ENCODE results near the gene PTPN14. TPM values are rescaled to one million over a fixed set of nuclear protein-coding genes. Genes with fewer than 3 reads are reported as not detected.

PTPN14 gene
- polyA plus RNA-seq, 3 donors: 2.0 to 8.8 (median 7.3) TPM

GRCh38 chr1:214321705-214322453 lies 229.5 kb downstream of the PTPN14 start:
- 74 to 87% (median 85%) methylated on average over 5 of the region's 5 CpGs for whole genome bisulfite sequencing, 3 donors
- H3K27ac ChIP-seq (ENCODE audit: low read depth, low read length): no peak overlapping the region

GRCh38 chr1:214319938-214320337 lies 231.5 kb downstream of the PTPN14 start:
- no peak overlapping the region for H3K27ac ChIP-seq (ENCODE audit: low read depth, low read length)
- WGBS, 3 donors: 73 to 96% (median 81%) methylated on average over 5 of the region's 5 CpGs

GRCh38 chr1:214318956-214319736 lies 232.3 kb downstream of the PTPN14 start:
- WGBS, 3 donors: 75 to 80% (median 77%) methylated on average over 10 of the region's 10 CpGs

DNA sequence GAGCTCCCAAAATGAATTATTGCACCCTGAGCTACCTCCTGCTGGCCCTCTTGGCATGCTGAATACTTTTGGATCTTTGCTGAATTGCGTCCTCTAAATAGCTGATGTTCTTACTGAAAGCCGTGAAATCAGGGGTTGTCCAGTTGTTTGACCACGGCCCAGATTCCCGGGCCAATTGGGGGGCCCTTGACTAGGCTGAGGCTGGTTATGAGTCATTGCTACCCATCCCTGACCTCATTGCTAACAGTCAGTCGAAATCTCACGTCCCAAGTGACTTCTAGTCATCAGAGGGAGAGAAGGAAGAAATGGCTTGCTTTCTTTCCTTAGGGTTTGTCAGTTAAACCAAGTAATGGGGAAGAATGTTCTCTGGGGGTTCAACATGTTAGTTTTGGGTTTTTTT lies 233.0 kb downstream of the PTPN14 start:
- H3K27ac ChIP-seq (ENCODE audit: low read depth, low read length): no peak overlapping the region
- 54 to 68% (median 55%) methylated on average over 6 of the region's 6 CpGs for WGBS, 3 donors

More at GRCh38 chr1:214318956-214319736, 232.3 kb downstream of the PTPN14 start:
- H3K27ac ChIP-seq (ENCODE audit: low read depth, low read length): no peak overlapping the region

- 80 to 90% (median 82%) methylated on average over 5 of the region's 5 CpGs for WGBS, 3 donors
- H3K27ac ChIP-seq (ENCODE audit: low read depth, low read length): no peak overlapping the region
Measured at GRCh38 chr1:214317734-214318133, 233.7 kb downstream of the PTPN14 start.

DNA sequence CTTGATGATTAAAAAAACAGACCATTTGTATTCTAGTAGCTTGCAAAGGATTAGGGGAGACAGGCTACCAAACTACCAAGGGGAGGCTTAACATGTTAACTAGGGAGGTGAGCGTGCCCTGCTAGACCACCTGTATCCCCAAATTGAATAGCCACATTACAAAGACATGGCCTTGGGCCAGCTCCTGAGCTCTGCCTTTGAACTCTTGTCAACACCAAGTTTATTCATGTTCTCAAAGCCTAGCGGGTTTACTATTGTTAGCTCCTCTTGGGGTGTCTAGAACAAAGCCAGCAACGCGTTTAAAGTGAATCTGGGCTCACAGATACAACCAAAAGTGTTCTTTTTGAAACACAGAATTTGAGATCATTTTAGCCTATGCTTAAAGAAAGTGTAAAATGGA lies 234.1 kb downstream of the PTPN14 start:
- H3K27ac ChIP-seq (ENCODE audit: low read depth, low read length): no peak overlapping the region
- WGBS, 3 donors: 78 to 87% (median 84%) methylated on average over 4 of the region's 4 CpGs

DNA sequence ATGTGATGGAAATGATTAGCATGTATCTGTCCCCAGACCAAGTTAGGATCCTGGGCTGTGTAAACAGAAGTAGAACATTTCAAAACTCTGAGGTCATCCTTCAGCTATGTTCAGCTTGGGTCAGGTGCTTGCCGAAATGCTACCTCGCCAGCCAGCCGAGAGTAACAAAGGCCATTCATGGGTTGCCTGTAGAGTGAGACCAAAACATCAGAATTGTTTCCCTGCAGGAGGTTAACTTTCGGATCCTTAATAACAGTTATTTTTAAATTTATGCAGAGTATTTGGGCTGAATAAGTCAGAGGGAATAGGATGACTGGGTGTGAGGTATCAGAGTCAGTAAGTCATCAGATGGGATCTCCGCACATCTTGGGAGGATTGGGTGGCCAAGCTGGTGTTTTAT lies 234.8 kb downstream of the PTPN14 start:
- WGBS, 3 donors: 83 to 98% (median 93%) methylated on average over 5 of the region's 5 CpGs
- no peak overlapping the region for H3K27ac ChIP-seq (ENCODE audit: low read depth, low read length)

DNA sequence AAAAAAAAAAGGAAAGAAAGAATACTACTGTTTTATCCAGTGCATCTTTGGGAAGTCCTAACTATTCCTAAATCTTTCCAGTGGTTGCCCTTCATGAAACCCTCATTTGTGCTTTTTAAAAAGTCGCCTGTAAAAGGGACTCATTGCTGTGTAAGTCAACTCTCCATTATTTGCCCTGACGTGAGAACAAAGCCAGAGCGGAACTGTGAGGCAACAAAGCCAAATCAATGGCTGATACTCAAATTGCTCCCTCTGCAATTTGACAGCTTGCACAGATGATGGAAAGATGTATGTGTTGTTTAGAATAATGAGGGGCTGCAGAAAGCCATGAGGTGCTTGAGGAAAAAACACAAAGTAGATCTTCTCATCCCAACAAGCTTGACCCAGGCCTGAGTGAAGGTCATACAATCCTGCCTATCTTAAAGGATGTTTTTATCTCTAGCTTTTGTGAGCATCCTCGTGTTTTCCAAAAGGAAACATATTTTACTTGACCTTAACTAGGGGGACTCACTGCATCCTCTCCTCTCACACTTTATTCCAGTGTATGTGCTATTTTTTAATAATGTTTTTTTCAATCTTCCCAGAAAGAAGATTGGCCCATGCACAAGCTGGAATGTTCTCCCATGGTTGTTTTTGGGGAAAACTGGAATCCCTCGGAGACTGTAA lies 237.1 kb downstream of the PTPN14 start:
- no peak overlapping the region for H3K27ac ChIP-seq (ENCODE audit: low read depth, low read length)
- 87 to 91% (median 89%) methylated on average over 5 of the region's 5 CpGs for WGBS, 3 donors

DNA sequence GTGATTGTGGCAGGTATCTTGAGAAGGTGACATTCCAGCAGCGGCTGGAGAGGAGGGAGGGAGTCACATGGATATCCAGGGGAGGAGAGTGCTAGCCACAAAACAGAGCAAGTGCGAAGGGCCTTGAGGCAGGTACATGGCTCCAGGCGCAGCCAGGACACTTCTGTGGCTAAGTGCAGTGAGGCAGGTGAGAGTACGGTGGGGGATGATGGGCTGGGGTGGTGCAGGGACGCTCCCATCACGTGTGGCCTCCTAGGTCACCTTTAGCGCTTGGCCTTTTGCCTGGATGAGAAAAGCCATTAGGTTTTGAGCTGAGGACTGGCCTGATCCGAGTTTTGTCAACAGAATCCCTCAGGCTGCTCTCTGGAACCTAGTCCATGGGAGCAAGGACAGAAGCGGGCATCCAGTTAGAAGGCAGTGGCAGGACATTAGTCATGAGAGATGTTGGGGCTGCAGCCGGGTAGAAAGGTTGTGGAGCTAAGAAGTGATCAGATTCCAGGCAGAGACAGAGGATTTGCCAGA lies 238.8 kb downstream of the PTPN14 start:
- 91 to 93% (median 92%) methylated on average over 9 to 10 of the region's 10 CpGs for WGBS, 3 donors
- H3K27ac ChIP-seq (ENCODE audit: low read depth, low read length): no peak overlapping the region

- H3K27ac ChIP-seq (ENCODE audit: low read depth, low read length): no peak overlapping the region
- WGBS, 3 donors: 75 to 89% (median 78%) methylated on average over 11 of the region's 11 CpGs
Measured at GRCh38 chr1:214310777-214311690, 240.4 kb downstream of the PTPN14 start.

DNA sequence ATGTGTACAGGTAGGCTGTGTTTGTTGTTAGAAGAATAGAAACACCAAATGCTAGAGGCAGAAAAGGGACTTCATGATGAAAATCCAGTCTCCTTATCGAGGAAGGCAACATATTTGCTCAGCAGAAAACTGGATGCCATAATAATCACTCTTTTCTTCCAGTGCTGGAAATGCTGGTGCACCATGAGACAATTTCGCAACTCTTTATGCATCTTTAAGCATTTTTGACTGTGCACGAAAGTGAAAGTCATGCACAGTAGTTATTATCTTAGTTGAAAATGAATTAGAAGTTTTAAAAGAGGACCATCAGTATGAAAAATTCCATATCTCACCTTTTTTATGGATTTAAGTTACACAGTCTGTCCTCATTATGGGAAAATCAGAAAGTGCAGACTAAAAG lies 241.4 kb downstream of the PTPN14 start:
- WGBS, 3 donors: 44 to 71% (median 44%) methylated on average over 3 of the region's 3 CpGs

DNA sequence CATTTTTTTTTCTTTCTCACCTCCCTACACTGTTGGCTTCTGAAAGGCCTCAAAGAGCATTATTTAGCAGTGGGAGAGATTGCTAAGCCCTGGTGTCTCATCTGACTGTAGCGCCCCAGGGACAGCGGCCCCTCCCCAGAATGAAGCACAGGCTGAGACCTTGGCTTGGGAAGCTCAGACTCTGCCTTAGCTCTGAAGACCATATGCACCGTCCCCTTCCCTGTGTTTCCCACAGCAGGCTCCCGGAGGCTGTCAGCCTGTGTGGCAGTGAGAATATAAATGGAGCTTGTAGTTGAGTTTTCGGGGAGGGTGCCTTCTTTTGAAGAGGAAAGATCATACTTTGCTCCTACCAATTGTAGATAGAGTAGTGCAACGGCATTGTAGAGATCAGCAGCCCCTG lies 245.1 kb downstream of the PTPN14 start:
- 90 to 98% (median 93%) methylated on average over 6 of the region's 6 CpGs for WGBS, 3 donors
- H3K27ac ChIP-seq (ENCODE audit: low read depth, low read length): no peak overlapping the region

More for the DNA sequence above, 241.4 kb downstream of the PTPN14 start:
- no peak overlapping the region for H3K27ac ChIP-seq (ENCODE audit: low read depth, low read length)

DNA sequence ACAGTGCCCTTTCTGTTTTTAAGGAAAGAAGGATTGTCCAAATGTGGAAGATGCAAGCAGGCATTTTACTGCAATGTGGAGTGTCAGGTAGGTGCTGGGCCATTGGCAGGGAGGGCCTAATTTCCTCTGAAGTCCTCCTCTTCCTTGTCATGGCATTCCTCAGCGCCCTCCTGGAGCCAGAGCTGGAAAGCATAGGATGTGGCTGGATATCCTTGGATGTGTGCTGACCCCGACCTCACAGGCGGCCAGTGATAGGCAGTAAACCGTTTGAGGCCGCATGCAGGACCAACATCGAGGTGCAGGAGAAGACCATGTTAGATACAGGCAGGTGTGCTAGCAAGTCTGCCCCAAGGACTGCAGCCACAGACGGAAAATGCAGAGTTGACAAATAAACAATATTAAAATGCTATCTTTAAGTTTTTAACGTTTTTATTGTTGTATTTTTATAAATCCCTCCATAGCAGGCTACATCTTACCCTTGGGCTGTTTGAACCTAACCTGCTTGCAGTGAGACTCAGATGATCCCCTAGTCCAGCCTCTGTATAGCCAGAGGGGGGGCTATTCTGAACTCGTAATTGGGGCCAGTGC lies 246.1 kb downstream of the PTPN14 start:
- H3K27ac ChIP-seq (ENCODE audit: low read depth, low read length): no peak overlapping the region
- 86 to 94% (median 93%) methylated on average over 9 of the region's 9 CpGs for WGBS, 3 donors

- 49 to 75% (median 49%) methylated on average over 25 of the region's 25 CpGs for WGBS, 3 donors
- H3K27ac ChIP-seq (ENCODE audit: low read depth, low read length): no peak overlapping the region
Measured at GRCh38 chr1:214303141-214303930, 248.1 kb downstream of the PTPN14 start.

GRCh38 chr1:214301526-214301925 lies 249.9 kb downstream of the PTPN14 start:
- H3K27ac ChIP-seq (ENCODE audit: low read depth, low read length): no peak overlapping the region

- WGBS, 3 donors: 94 to 95% (median 94%) methylated on average over 9 of the region's 9 CpGs
- H3K27ac ChIP-seq (ENCODE audit: low read depth, low read length): no peak overlapping the region
Measured at GRCh38 chr1:214300149-214300780, 251.1 kb downstream of the PTPN14 start.

All from adipose tissue (tissue), 3 donors.